HepG2 (cell line): ENCODE results near the gene SNCA. TPM values are rescaled to one million over a fixed set of nuclear protein-coding genes. Genes with fewer than 3 reads are reported as not detected.

Experiments used
- ATAC-seq: fragments of 200-7000 bp; cut with Tn5 transposase; 3 replicates; pipeline ENCODE4 v1.9.1; 2020; ENCODE audit warnings: mild to moderate bottlenecking, moderate library complexity
- BruUV-seq: library from RNA; stranded (reverse); fragments of 400-500 nt; replicated peaks from 2 replicates; lab custom pipeline; 2021; lab: Mats Ljungman, UMichigan
- CTCF ChIA-PET: fragments of 300-600 bp; formaldehyde crosslinking; extraction: SDS; loops from one replicate; lab custom pipeline; 2021; ENCODE audit warnings: low total read pairs, inconsistent platforms, low intra/inter-chr PET ratio; lab: Yijun Ruan, JAX
- POLR2A ChIA-PET: fragments of 350-600 bp; sonication (Branson Sonifier 250); formaldehyde crosslinking; loops from one replicate; lab custom pipeline; 2020; ENCODE audit warnings: antibody characterized with exemption, inconsistent platforms; lab: Yijun Ruan, JAX
- DNase-seq: peaks from one replicate; pipeline ENCODE4 v3.0.0-alpha.2; 2015; ENCODE audit warnings: low spot score
- FAIRE-seq: peaks from 3 replicates; lab custom pipeline; 2011; peaks lifted over from hg19 to GRCh38; lab: Jason Lieb, UNC
- H2AFZ ChIP-seq: one replicate; pipeline ENCODE4 v1.6.1; 2011; ENCODE audit warnings: low read length, inconsistent platforms
- H3K27ac ChIP-seq: fragments of 300-600 bp; 3 replicates; pipeline ENCODE4 v1.8.0; 2011; ENCODE audit warnings: mixed run types, mild to moderate bottlenecking, mixed read lengths, low read length, inconsistent platforms; ENCODE audit not compliant: insufficient read depth; ENCODE audit errors: extremely low read length
- H3K27me3 ChIP-seq, 2 experiments: fragments of 200-600 bp in 1 of 2; 2 replicates in 1 of 2; 3 replicates in 1 of 2; pipeline versions ENCODE4 v1.6.0 to v1.8.0; 2011; ENCODE audit warnings: low read length in 2 of 2, mild to moderate bottlenecking in 2 of 2, moderate library complexity in 2 of 2, inconsistent platforms in 1 of 2; ENCODE audit not compliant: insufficient read depth in 2 of 2, control insufficient read depth in 1 of 2
- H3K36me3 ChIP-seq, 2 experiments: fragments of 200-600 bp in 1 of 2; replicated peaks in 1 of 2; 2 replicates in 1 of 2; 3 replicates in 1 of 2; pipeline versions ENCODE4 v1.5.1 to v1.8.0; 2011; ENCODE audit warnings: low read length in 2 of 2, inconsistent platforms in 1 of 2; ENCODE audit not compliant: insufficient read depth in 2 of 2, control insufficient read depth in 1 of 2
- H3K4me1 ChIP-seq: 2 replicates; pipeline ENCODE4 v1.5.1; 2012; ENCODE audit warnings: low read length, inconsistent platforms; ENCODE audit not compliant: insufficient read depth
- H3K4me2 ChIP-seq: 2 replicates; pipeline ENCODE4 v1.6.0; 2011; ENCODE audit warnings: low read depth, low read length, inconsistent platforms
- H3K4me3 ChIP-seq, 3 experiments: fragments of 200-600 bp in 1 of 3; sonication (generic), shearing (Covaris generic) in 1 of 3; replicated peaks in 1 of 3; 2 replicates each; pipeline ENCODE4 v1.5.1; 2011 to 2016; ENCODE audit warnings: low read length in 3 of 3, inconsistent platforms in 2 of 3, low read depth in 2 of 3, mild to moderate bottlenecking in 2 of 3, control low read depth in 1 of 3, mixed read lengths in 1 of 3; ENCODE audit not compliant: insufficient read depth in 1 of 3
- H3K79me2 ChIP-seq: one replicate; pipeline ENCODE4 v1.6.1; 2011; ENCODE audit warnings: low read length, inconsistent platforms; ENCODE audit not compliant: insufficient read depth
- H3K9ac ChIP-seq: 2 replicates; pipeline ENCODE4 v1.6.0; 2011; ENCODE audit warnings: mild to moderate bottlenecking, low read depth, low read length, inconsistent platforms; ENCODE audit not compliant: insufficient read depth
- H3K9me3 ChIP-seq: 2 replicates; pipeline ENCODE4 v1.5.1; 2012; ENCODE audit warnings: mild to moderate bottlenecking, low read length
- H4K20me1 ChIP-seq: 2 replicates; pipeline ENCODE4 v1.6.0; 2011; ENCODE audit warnings: inconsistent platforms, mild to moderate bottlenecking, low read length, moderate library complexity; ENCODE audit not compliant: insufficient read depth
- ELF3 ChIP-seq: IDR thresholded peaks from 2 replicates; pipeline ENCODE4 v1.6.1; 2016; ENCODE audit warnings: missing genetic modification reagents, missing compliant biosample characterization
- MAFG ChIP-seq: sonication (generic); formaldehyde crosslinking; IDR thresholded peaks from 2 replicates; pipeline ENCODE4 v1.5.1; 2020; ENCODE audit warnings: mild to moderate bottlenecking, missing genetic modification reagents
- RXRA ChIP-seq: sonication (generic); formaldehyde crosslinking; IDR thresholded peaks from 2 replicates; pipeline ENCODE4 v1.5.1; 2020; ENCODE audit warnings: missing genetic modification reagents
- ZNF260 ChIP-seq: sonication (generic); formaldehyde crosslinking; IDR thresholded peaks from 2 replicates; pipeline ENCODE4 v1.4.0; 2020; ENCODE audit warnings: missing genetic modification reagents, low read depth, mild to moderate bottlenecking, borderline replicate concordance
- WGBS: methylation state at CpG from one replicate; pipeline ENCODE4 v1.1.6; 2017; ENCODE audit warnings: low lambda C conversion rate; 5-methylcytosine and 5-hydroxymethylcytosine counted together
- in situ Hi-C: cut with HindIII; loops from 2 replicates; pipeline ENCODE4 v1.10.0; 2017; ENCODE audit warnings: low pct_unique_long_range_greater_than_20kb; ENCODE audit not compliant: extremely low pct_ligation_motif_present
- intact Hi-C: fragments of 100-400 bp; cut with micrococcal nuclease; formaldehyde crosslinking; loops from one replicate; pipeline ENCODE4 v1.10.0; 2022; ENCODE audit not compliant: unreplicated experiment
- polyA plus RNA-seq, 8 experiments: library from polyadenylated mRNA; depleted of rRNA in 3 of 8; stranded (reverse) in 7 of 8; unstranded in 1 of 8; fragments of >200 nt; fragmentation: Illumina TruSeq in 4 of 8; extraction: Trizol in 4 of 8; gene quantifications; 2 replicates each; pipeline versions ENCODE4 v1.2.1 to v1.2.3, GENCODE V29; 2011 to 2016; ENCODE audit warnings: low read depth in 4 of 8, missing spikeins in 1 of 8, mixed read lengths in 1 of 8; ENCODE audit not compliant: insufficient read depth in 1 of 8
- total RNA-seq, 5 experiments: library from RNA; depleted of rRNA; stranded (reverse); fragments of >200 nt; fragmentation: Illumina TruSeq; extraction: Trizol; gene quantifications; 2 replicates each; pipeline ENCODE4 v1.2.3, GENCODE V29; 2016; ENCODE audit warnings: low read depth in 1 of 5
- TF ChIP-seq, protein P1 (sequence below): sonication (generic); formaldehyde crosslinking; IDR thresholded peaks from 2 replicates; pipeline ENCODE4 v1.9.0; 2021; ENCODE audit warnings: missing genetic modification reagents, borderline replicate concordance
- TF ChIP-seq, protein P2 (sequence below): sonication (generic); formaldehyde crosslinking; IDR thresholded peaks from 2 replicates; pipeline ENCODE4 v1.8.0; 2022; ENCODE audit warnings: missing genetic modification reagents, mild to moderate bottlenecking, borderline replicate concordance

The SNCA gene
- total and polyA plus RNA-seq, 2 of the 13 experiments (the other 11 are each of a cell fraction or from before 2014, with no cell fraction given): not detected

DNA sequence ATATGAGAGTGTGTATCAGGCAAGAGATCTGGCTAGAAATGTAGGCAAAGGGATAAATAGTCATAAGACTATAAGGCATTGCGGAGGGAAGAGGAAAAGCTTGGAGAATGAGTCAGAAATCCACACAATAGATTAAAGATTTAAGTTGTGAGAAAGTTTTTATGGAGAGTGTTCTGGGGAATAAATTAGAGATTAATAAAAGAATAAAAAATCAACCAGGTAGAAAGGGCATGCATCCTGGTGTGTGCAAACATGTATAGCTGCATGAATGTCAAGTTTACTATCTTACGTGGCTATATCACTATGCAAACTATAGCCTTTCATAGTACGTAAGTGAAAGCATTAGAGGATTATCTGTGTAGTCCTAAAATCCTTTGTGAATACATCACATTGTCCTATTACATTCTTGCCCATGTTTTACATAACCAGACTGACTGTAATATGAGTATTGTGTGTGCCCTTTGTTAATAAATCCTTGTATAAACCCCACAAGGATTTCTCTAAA is 36.9 kb downstream of the SNCA start:
- 9% methylated on average over 3 of the region's 3 CpGs for WGBS
- H3K4me3 ChIP-seq: no peak overlapping the region
- H3K27me3 ChIP-seq: no peaks in the 10 kb centered on the region
- H4K20me1 ChIP-seq: no peaks in the 10 kb centered on the region
- CTCF ChIA-PET: no interaction called here
- H3K9ac ChIP-seq: no peak overlapping the region
- no TSS peak for BruUV-seq
- DNase-seq (no peak), ATAC-seq (no peak)
- no peaks in the 10 kb centered on the region for H3K4me1 ChIP-seq
- H2AFZ ChIP-seq: no peak overlapping the region
- H3K4me2 ChIP-seq: no peak overlapping the region
- no peaks in the 10 kb centered on the region for H3K36me3 ChIP-seq
- H3K79me2 ChIP-seq: no peaks in the 10 kb centered on the region
- no peak for TF ChIP-seq ZNF260 (CRISPR knock-in tag)
- TF ChIP-seq, protein P1, sequence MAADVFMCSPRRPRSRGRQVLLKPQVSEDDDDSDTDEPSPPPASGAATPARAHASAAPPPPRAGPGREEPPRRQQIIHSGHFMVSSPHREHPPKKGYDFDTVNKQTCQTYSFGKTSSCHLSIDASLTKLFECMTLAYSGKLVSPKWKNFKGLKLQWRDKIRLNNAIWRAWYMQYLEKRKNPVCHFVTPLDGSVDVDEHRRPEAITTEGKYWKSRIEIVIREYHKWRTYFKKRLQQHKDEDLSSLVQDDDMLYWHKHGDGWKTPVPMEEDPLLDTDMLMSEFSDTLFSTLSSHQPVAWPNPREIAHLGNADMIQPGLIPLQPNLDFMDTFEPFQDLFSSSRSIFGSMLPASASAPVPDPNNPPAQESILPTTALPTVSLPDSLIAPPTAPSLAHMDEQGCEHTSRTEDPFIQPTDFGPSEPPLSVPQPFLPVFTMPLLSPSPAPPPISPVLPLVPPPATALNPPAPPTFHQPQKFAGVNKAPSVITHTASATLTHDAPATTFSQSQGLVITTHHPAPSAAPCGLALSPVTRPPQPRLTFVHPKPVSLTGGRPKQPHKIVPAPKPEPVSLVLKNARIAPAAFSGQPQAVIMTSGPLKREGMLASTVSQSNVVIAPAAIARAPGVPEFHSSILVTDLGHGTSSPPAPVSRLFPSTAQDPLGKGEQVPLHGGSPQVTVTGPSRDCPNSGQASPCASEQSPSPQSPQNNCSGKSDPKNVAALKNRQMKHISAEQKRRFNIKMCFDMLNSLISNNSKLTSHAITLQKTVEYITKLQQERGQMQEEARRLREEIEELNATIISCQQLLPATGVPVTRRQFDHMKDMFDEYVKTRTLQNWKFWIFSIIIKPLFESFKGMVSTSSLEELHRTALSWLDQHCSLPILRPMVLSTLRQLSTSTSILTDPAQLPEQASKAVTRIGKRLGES (CRISPR knock-in tag): no peak
- no peak for TF ChIP-seq MAFG
- no peak for TF ChIP-seq RXRA (CRISPR knock-in tag)
- TF ChIP-seq ELF3 (CRISPR knock-in tag): no peak
- TF ChIP-seq, protein P2, sequence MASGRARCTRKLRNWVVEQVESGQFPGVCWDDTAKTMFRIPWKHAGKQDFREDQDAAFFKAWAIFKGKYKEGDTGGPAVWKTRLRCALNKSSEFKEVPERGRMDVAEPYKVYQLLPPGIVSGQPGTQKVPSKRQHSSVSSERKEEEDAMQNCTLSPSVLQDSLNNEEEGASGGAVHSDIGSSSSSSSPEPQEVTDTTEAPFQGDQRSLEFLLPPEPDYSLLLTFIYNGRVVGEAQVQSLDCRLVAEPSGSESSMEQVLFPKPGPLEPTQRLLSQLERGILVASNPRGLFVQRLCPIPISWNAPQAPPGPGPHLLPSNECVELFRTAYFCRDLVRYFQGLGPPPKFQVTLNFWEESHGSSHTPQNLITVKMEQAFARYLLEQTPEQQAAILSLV (CRISPR knock-in tag): no peak
- TF ChIP-seq, all 625 proteins: peak for 0
- Histone ChIP-seq H3K27ac (no peak overlapping the region), H3K9me3 (no peaks in the 10 kb centered on the region)
- no peak for FAIRE-seq
- in situ Hi-C loops: no loop called here
- intact Hi-C loops: no loop called here
- POLR2A ChIA-PET: no interaction called here
